Neural cell (in vitro differentiated cells): ENCODE data around the gene ATG4C. TPM values are rescaled to one million over a fixed set of nuclear protein-coding genes. Genes with fewer than 3 reads are reported as not detected.

Experiments
- H2AFZ ChIP-seq: fragments of 200-600, 300-800 bp; sonication (generic), shearing (Covaris generic); 2 replicates; pipeline ENCODE4 v1.6.0; 2014; ENCODE audit warnings: low read depth, mild to moderate bottlenecking, antibody characterized with exemption, low read length, moderate library complexity
- H3F3A ChIP-seq: fragments of 200-600 bp; shearing (Covaris generic); 2 replicates; pipeline ENCODE4 v1.6.1; 2016; ENCODE audit warnings: mild to moderate bottlenecking, moderate library complexity, mixed read lengths, antibody characterized with exemption, low read length; ENCODE audit not compliant: insufficient read depth, poor library complexity, severe bottlenecking
- H3K27ac ChIP-seq: fragments of 200-600, 300-800 bp; sonication (generic), shearing (Covaris generic); 2 replicates; pipeline ENCODE4 v1.5.1; 2014; ENCODE audit warnings: mild to moderate bottlenecking, low read length, moderate library complexity
- H3K27me3 ChIP-seq: fragments of 300-800, 200-600 bp; sonication (generic), shearing (Covaris generic); 2 replicates; pipeline ENCODE4 v1.6.0; 2014; ENCODE audit warnings: mild to moderate bottlenecking, low read depth, low read length, moderate library complexity; ENCODE audit not compliant: insufficient read depth
- H3K36me3 ChIP-seq: fragments of 300-800, 200-600 bp; sonication (generic), shearing (Covaris generic); 2 replicates; pipeline ENCODE4 v1.5.1; 2014; ENCODE audit warnings: mild to moderate bottlenecking, antibody characterized with exemption, low read length, moderate library complexity; ENCODE audit not compliant: insufficient read depth
- H3K4me2 ChIP-seq: fragments of 300-800, 200-600 bp; sonication (generic), shearing (Covaris generic); 2 replicates; pipeline ENCODE4 v1.6.0; 2014; ENCODE audit warnings: mild to moderate bottlenecking, low read length
- H3K4me3 ChIP-seq: fragments of 300-800, 200-600 bp; sonication (generic), shearing (Covaris generic); 2 replicates; pipeline ENCODE4 v1.5.1; 2014; ENCODE audit warnings: mild to moderate bottlenecking, low read length, moderate library complexity
- H3K79me2 ChIP-seq: fragments of 200-600 bp; shearing (Covaris generic); replicated peaks from 2 replicates; pipeline ENCODE4 v1.6.0; 2014; ENCODE audit warnings: mild to moderate bottlenecking, low read length, moderate library complexity; ENCODE audit not compliant: insufficient read depth
- H3K9ac ChIP-seq: fragments of 300-800, 200-600 bp; sonication (generic), shearing (Covaris generic); 2 replicates; pipeline ENCODE4 v1.6.1; 2016; ENCODE audit warnings: mild to moderate bottlenecking, low read length, mixed read lengths
- H3K9me2 ChIP-seq: fragments of 200-600 bp; shearing (Covaris generic); 2 replicates; pipeline ENCODE4 v1.6.1; 2016; ENCODE audit warnings: mild to moderate bottlenecking, low read length, mixed read lengths; ENCODE audit not compliant: insufficient read depth
- H3K9me3 ChIP-seq: fragments of 200-600, 300-800 bp; sonication (generic), shearing (Covaris generic); 2 replicates; pipeline ENCODE4 v1.6.1; 2016; ENCODE audit warnings: mild to moderate bottlenecking, mixed run types, low read length, moderate library complexity, mixed read lengths
- H4K20me1 ChIP-seq: fragments of 200-600 bp; shearing (Covaris generic); 2 replicates; pipeline ENCODE4 v1.6.1; 2016; ENCODE audit warnings: mild to moderate bottlenecking, mixed run types; ENCODE audit not compliant: insufficient read depth
- CTCF ChIP-seq: fragments of 450-650 bp; IDR thresholded peaks from 2 replicates; pipeline ENCODE4 v1.5.1; 2014; ENCODE audit warnings: antibody characterized with exemption, mild to moderate bottlenecking, moderate library complexity; ENCODE audit not compliant: poor library complexity, severe bottlenecking
- EP300 ChIP-seq: fragments of 450-650 bp; conservative IDR thresholded peaks from 2 replicates; pipeline ENCODE4 v1.6.1; 2014; ENCODE audit warnings: antibody characterized with exemption, mild to moderate bottlenecking, moderate library complexity; ENCODE audit not compliant: poor library complexity, severe bottlenecking
- EZH2 ChIP-seq: fragments of 200-600, 300-800 bp; shearing (Covaris generic), sonication (generic); IDR thresholded peaks from 2 replicates; pipeline ENCODE4 v1.6.1; 2014; ENCODE audit warnings: antibody characterized with exemption, low read length, borderline replicate concordance, mild to moderate bottlenecking; ENCODE audit not compliant: insufficient read depth, poor library complexity, severe bottlenecking
- MXI1 ChIP-seq: fragments of 450-650 bp; conservative IDR thresholded peaks from 2 replicates; pipeline ENCODE4 v1.6.1; 2014; ENCODE audit warnings: antibody characterized with exemption, mild to moderate bottlenecking; ENCODE audit not compliant: poor library complexity, severe bottlenecking
- POLR2AphosphoS5 ChIP-seq: IDR thresholded peaks from 2 replicates; pipeline ENCODE4 v1.6.1; 2012
- RAD21 ChIP-seq: fragments of 450-650 bp; conservative IDR thresholded peaks from 2 replicates; pipeline ENCODE4 v1.6.1; 2014; ENCODE audit warnings: antibody characterized with exemption, mild to moderate bottlenecking, moderate library complexity
- REST ChIP-seq: IDR thresholded peaks from 2 replicates; pipeline ENCODE4 v1.6.1; 2012; ENCODE audit warnings: borderline replicate concordance
- SMC3 ChIP-seq: fragments of 450-650 bp; conservative IDR thresholded peaks from 2 replicates; pipeline ENCODE4 v1.6.1; 2014; ENCODE audit warnings: antibody characterized with exemption, mild to moderate bottlenecking, moderate library complexity; ENCODE audit not compliant: poor library complexity
- TAF1 ChIP-seq: IDR thresholded peaks from 2 replicates; pipeline ENCODE4 v1.6.1; 2012; ENCODE audit warnings: low read depth
- polyA plus RNA-seq: library from polyadenylated mRNA; depleted of rRNA; stranded (reverse); fragments of >200 nt; gene quantifications from 2 replicates; pipeline ENCODE4 v1.2.3, GENCODE V29; 2014

Gene ATG4C
- polyA plus RNA-seq, 1 donor from 2014 or later: 11.0 TPM

- H3K79me2 ChIP-seq: no peaks in the 10 kb centered on the region
- no peaks in the 10 kb centered on the region for H3K27me3 ChIP-seq
- no peaks in the 10 kb centered on the region for H4K20me1 ChIP-seq
- no peak overlapping the region for H3K27ac ChIP-seq
- no peak overlapping the region for H3K4me3 ChIP-seq
- H3K9me2 ChIP-seq: no peaks in the 10 kb centered on the region
- H3K9me3 ChIP-seq: no peaks in the 10 kb centered on the region
- no peaks in the 10 kb centered on the region for H3K36me3 ChIP-seq
- H3K4me2 ChIP-seq: no peak overlapping the region
- no peak overlapping the region for H3K9ac ChIP-seq
- no peak for TF ChIP-seq POLR2AphosphoS5
- no peak for TF ChIP-seq TAF1
- no peak for TF ChIP-seq MXI1
- no peak for TF ChIP-seq CTCF
- TF ChIP-seq SMC3: no peak
- no peak for TF ChIP-seq EP300
- TF ChIP-seq EZH2: no peak
- no peak for TF ChIP-seq REST
- TF ChIP-seq RAD21: no peak
- H3F3A ChIP-seq: no peaks in the 10 kb centered on the region
- H2AFZ ChIP-seq: no peak overlapping the region
Measured at GRCh38 chr1:62772607-62773295, 11.2 kb upstream of the ATG4C start.

- no peak overlapping the region for H3K4me2 ChIP-seq
- TF ChIP-seq CTCF (no peak), TAF1 (no peak), RAD21 (no peak), EZH2 (no peak), MXI1 (no peak), SMC3 (no peak), EP300 (no peak), REST (no peak), POLR2AphosphoS5 (no peak)
- no peaks in the 10 kb centered on the region for H4K20me1 ChIP-seq
- H3K9me2 ChIP-seq: no peaks in the 10 kb centered on the region
- no peaks in the 10 kb centered on the region for H3K36me3 ChIP-seq
- no peaks in the 10 kb centered on the region for H3F3A ChIP-seq
- H2AFZ ChIP-seq: no peak overlapping the region
- no peaks in the 10 kb centered on the region for H3K9me3 ChIP-seq
- no peak overlapping the region for H3K9ac ChIP-seq
- H3K27me3 ChIP-seq: no peaks in the 10 kb centered on the region
- no peak overlapping the region for H3K27ac ChIP-seq
- no peak overlapping the region for H3K4me3 ChIP-seq
- H3K79me2 ChIP-seq: no peaks in the 10 kb centered on the region
Measured at GRCh38 chr1:62774006-62774405, 9.9 kb upstream of the ATG4C start.
